Measurements from ENCODE around the gene GPR157. TPM values are rescaled to one million over a fixed set of nuclear protein-coding genes. Genes with fewer than 3 reads are reported as not detected.

GPR157 gene
- total RNA-seq, 1 donor from 2014 or later: 19.4 TPM

- Histone ChIP-seq H3K36me3 (no peaks in the 10 kb centered on the region), H3K4me1 (peaks cover 55% of the 10 kb centered on the region), H3K4me3 (no peak overlapping the region), H3K27me3 (no peaks in the 10 kb centered on the region), H3K27ac (no peak overlapping the region), H3K9me3 (no peaks in the 10 kb centered on the region)
- DNase-seq (ENCODE audit: extremely low spot score in 2 of 2): no peak
- intact Hi-C loops (cut with DNase I): no loop called here
- TF ChIP-seq POLR2AphosphoS5 (IDR thresholded peaks at IDR 0.05; ENCODE audit: insufficient read depth in 1 of 2, low read depth in 1 of 2) (no peak), CTCF (IDR thresholded peaks at IDR 0.05) (no peak), POLR2A (IDR thresholded peaks at IDR 0.05) (no peak)
These were observed 47.4 kb downstream of the GPR157 start for GRCh38 chr1:9081473-9081872.

- intact Hi-C loops (cut with DNase I): no loop called here
- Histone ChIP-seq H3K36me3 (no peaks in the 10 kb centered on the region), H3K9me3 (no peaks in the 10 kb centered on the region), H3K4me3 (no peak overlapping the region), H3K27ac (no peak overlapping the region), H3K4me1 (peaks cover 50% of the 10 kb centered on the region), H3K27me3 (no peaks in the 10 kb centered on the region)
- TF ChIP-seq CTCF (IDR thresholded peaks at IDR 0.05): no peak
- no peak for TF ChIP-seq POLR2AphosphoS5 (IDR thresholded peaks at IDR 0.05; ENCODE audit: insufficient read depth in 1 of 2, low read depth in 1 of 2)
- no peak for TF ChIP-seq POLR2A (IDR thresholded peaks at IDR 0.05)
- DNase-seq (ENCODE audit: extremely low spot score in 2 of 2): no peak
These were observed 48.1 kb downstream of the GPR157 start for GRCh38 chr1:9080705-9081291.

GRCh38 chr1:9079988-9080704 lies 48.8 kb downstream of the GPR157 start:
- no peak overlapping the region for H3K27ac ChIP-seq
- TF ChIP-seq POLR2AphosphoS5 (IDR thresholded peaks at IDR 0.05; ENCODE audit: insufficient read depth in 1 of 2, low read depth in 1 of 2): no peak
- TF ChIP-seq CTCF (IDR thresholded peaks at IDR 0.05): no peak
- no peak for TF ChIP-seq POLR2A (IDR thresholded peaks at IDR 0.05)
- no peak for DNase-seq (ENCODE audit: extremely low spot score in 2 of 2)

GRCh38 chr1:9078752-9079500 lies 50.0 kb downstream of the GPR157 start:
- intact Hi-C loops (cut with DNase I): no loop called here
- no peak overlapping the region for H3K4me3 ChIP-seq
- TF ChIP-seq CTCF (IDR thresholded peaks at IDR 0.05): no peak
- peak in 1 of 2 donors; percentile 17 for TF ChIP-seq POLR2AphosphoS5 (IDR thresholded peaks at IDR 0.05; ENCODE audit: insufficient read depth in 1 of 2, low read depth in 1 of 2)
- no peak for TF ChIP-seq POLR2A (IDR thresholded peaks at IDR 0.05)
- H3K27ac ChIP-seq: peak overlapping the region; percentile 53
- no peaks in the 10 kb centered on the region for H3K9me3 ChIP-seq
- H3K27me3 ChIP-seq: no peaks in the 10 kb centered on the region
- peaks cover 35% of the 10 kb centered on the region for H3K4me1 ChIP-seq
- no peak for DNase-seq (ENCODE audit: extremely low spot score in 2 of 2)
- no peaks in the 10 kb centered on the region for H3K36me3 ChIP-seq

More at GRCh38 chr1:9079988-9080704, 48.8 kb downstream of the GPR157 start:
- no peaks in the 10 kb centered on the region for H3K9me3 ChIP-seq
- no peaks in the 10 kb centered on the region for H3K36me3 ChIP-seq
- H3K4me3 ChIP-seq: no peak overlapping the region
- intact Hi-C loops (cut with DNase I): no loop called here
- H3K4me1 ChIP-seq: peaks cover 46% of the 10 kb centered on the region
- no peaks in the 10 kb centered on the region for H3K27me3 ChIP-seq

Data from vagina (tissue), 2 donors.